ENCODE measurements around the gene MBTPS1.

DNA sequence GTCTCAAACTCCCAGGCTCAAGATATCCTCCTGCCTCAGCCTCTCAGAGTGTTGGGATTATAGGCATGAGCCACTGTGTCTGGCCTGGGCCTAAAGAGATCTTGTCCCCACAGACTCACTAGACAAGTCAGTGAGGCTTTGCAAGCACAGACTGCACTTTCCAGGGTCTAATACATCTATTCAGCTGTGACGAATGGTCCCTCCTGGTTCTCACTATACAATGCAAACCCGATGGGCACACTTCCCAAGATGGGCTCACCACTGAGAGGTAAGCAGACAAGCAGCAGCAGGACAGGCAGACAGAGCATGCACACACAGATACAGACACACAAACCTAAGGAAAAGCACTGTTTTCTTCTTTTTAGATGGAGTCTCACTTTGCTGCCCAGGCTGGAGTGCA, 8.8 kb downstream of the MBTPS1 start:
- no peak for TF ChIP-seq ZNF274 (IDR thresholded peaks at IDR 0.05; ENCODE audit: low read length)
- TF ChIP-seq ZNF274 (tag by site-specific recombination; IDR thresholded peaks at IDR 0.05; ENCODE audit: borderline replicate concordance): no peak
- TF ChIP-seq, protein P1, sequence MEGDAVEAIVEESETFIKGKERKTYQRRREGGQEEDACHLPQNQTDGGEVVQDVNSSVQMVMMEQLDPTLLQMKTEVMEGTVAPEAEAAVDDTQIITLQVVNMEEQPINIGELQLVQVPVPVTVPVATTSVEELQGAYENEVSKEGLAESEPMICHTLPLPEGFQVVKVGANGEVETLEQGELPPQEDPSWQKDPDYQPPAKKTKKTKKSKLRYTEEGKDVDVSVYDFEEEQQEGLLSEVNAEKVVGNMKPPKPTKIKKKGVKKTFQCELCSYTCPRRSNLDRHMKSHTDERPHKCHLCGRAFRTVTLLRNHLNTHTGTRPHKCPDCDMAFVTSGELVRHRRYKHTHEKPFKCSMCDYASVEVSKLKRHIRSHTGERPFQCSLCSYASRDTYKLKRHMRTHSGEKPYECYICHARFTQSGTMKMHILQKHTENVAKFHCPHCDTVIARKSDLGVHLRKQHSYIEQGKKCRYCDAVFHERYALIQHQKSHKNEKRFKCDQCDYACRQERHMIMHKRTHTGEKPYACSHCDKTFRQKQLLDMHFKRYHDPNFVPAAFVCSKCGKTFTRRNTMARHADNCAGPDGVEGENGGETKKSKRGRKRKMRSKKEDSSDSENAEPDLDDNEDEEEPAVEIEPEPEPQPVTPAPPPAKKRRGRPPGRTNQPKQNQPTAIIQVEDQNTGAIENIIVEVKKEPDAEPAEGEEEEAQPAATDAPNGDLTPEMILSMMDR (tag by site-specific recombination; IDR thresholded peaks at IDR 0.05): no peak
- no peak for TF ChIP-seq MYNN (tag by site-specific recombination; IDR thresholded peaks at IDR 0.05; ENCODE audit: borderline replicate concordance)
- no peak for TF ChIP-seq ZIC2 (tag by site-specific recombination; IDR thresholded peaks at IDR 0.05)
- TF ChIP-seq YY1 (tag by site-specific recombination; IDR thresholded peaks at IDR 0.05): no peak
- TF ChIP-seq ZNF174 (tag by site-specific recombination; IDR thresholded peaks at IDR 0.05): no peak
- TF ChIP-seq ZNF202 (tag by site-specific recombination; IDR thresholded peaks at IDR 0.05; ENCODE audit: borderline replicate concordance): no peak
- no peak for TF ChIP-seq ZNF610 (tag by site-specific recombination; IDR thresholded peaks at IDR 0.05; ENCODE audit: borderline replicate concordance)

Data from HEK293 (cell line).